HG02852 (cell line): ENCODE measurements around the gene CACUL1.
"Not testable (repeated sequence)": the region's sequence is repeated elsewhere in the genome, so short reads cannot be mapped to it uniquely, and the experiment has no call there.

Experiments used
- ATAC-seq: cut with Tn5 transposase; IDR thresholded peaks from one replicate; pipeline ENCODE4 v1.9.1; 2021; ENCODE audit warnings: mild to moderate bottlenecking, moderate library complexity; ENCODE audit not compliant: unreplicated experiment

Gene CACUL1

DNA sequence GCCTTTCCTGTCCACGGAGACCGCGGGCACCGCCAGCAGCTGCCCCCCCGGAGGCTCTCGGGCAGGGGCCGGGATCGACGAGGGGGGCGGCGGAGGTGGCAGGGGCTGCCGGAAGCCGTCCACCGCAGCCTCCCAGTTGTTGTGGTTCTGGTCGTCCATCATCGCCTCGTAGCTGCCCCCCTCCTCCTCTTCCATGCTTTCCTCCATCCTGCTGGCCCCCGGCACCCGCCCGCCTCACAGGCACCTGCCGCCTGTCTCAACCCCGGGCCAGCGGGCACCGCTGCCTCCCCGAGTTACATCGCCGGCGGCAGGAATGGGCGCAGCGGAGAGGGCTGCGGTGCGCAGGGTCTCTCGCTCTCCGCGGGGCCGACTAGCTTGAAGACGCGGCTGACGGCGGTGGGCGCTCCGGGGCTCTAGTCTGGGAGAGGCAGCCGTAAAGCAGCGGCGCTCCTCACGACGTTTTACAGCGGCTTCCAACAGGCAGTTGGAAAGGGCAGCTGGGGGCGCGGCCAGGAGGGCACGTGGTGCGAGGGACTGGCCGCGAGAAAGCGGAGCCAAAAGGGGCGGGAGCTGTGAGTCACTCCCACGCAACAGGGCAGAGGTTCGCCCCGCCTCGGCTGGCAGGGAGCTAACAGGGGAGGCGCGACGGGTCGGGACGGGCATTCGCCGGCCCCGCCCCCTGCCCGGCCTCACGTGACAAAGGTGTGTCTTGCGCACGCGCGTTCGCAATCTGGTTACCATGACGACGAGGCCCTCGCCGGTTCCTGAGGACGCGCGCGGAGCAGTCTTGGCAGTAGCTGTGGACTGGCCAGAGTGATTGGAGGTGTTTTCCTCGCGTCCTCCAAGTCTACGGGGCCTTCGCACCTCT, at the start of gene CACUL1:
TSS of gene CACUL1 (minus strand) at position 415 of the 868 bp plus-strand sequence. CDS start at position 207, 208 bp downstream.
- ATAC-seq: peak; percentile 89

DNA sequence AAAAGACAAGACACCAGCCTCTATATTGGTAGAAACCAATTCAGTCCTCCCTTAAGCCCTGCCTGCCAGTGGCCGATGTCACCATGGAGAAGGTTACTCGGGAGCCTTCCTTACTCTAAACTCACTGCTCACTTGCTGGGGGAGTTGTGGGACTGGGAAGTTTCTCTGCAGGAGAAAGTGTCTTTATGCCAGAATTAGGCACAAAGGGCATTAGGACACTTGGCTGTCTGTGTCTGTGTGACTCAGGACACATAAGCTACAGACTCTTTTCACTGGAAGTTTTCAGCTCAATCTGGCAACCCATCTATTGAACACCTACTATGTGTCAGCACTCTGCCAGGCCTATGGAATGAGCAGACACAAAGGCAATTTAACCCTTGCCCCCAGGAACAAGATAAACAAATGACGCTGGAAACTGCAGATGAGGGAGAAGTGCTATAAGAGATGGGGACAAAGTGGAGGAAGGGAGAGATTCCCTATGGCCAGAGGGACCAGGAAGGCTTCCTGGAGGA, 49.5 kb upstream of the CACUL1 start:
- no peak for ATAC-seq

- ATAC-seq: no peak
Measured at GRCh38 chr10:118802126-118802793, 47.5 kb upstream of the CACUL1 start.

- ATAC-seq: no peak
Measured at GRCh38 chr10:118800920-118801319, 46.1 kb upstream of the CACUL1 start.

DNA sequence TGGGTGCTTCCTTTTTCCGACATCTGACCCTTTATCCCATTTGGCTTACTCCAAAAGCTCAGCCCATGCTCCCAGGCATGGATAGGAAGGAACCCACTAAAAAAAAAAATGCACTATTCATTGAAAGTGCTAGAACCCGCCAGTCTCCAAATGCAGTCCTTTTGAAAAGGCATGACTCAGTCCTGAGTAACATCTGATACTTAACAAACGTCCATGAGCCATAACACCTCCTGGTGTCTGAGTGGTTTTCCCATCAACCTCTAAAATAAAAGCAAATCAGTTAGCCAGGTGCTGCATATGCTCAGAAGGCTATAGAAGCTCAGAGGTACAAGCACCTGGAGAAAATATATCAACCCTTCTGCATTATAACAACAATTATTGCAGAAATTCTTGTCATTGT, 45.0 kb upstream of the CACUL1 start:
- no peak for ATAC-seq

GRCh38 chr10:118798231-118798662, 43.5 kb upstream of the CACUL1 start:
- no peak for ATAC-seq

DNA sequence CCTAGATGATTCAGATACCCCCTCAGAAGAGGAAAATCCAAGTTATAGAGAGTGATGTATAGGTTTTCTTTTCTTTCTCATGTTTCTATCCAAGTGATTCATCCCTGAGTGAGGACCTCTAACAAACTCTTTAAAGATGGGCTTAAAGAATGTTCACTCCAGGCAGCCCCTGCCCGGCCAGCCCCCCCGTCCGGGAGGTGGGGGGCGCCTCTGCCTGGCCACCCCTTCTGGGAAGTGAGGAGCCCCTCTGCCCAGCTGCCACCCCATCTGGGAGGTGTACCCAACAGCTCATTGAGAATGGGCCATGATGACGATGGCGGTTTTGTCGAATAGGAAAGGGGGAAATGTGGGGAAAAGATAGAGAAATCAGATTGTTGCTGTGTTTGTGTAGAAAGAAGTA, 40.2 kb upstream of the CACUL1 start:
- ATAC-seq: not testable (repeated sequence)

DNA sequence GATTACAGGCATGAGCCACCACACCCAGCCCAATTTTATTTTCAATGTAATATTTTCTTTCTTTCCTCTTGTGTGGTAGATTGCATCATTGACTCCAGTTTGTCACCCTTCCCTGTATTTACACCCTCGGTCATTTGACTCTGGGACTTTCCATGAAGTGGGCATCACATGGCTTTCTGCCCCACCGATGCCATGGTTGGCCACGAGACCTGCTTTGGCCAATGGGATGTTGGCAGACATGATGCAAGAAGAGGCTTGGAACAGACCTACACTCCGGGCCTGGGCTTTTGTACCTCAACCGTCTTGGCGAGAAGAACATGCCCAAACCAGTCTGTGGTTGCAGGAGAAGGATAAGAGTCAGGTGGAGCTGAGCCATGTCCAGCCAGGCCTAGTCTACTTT, 38.8 kb upstream of the CACUL1 start:
- no peak for ATAC-seq

DNA sequence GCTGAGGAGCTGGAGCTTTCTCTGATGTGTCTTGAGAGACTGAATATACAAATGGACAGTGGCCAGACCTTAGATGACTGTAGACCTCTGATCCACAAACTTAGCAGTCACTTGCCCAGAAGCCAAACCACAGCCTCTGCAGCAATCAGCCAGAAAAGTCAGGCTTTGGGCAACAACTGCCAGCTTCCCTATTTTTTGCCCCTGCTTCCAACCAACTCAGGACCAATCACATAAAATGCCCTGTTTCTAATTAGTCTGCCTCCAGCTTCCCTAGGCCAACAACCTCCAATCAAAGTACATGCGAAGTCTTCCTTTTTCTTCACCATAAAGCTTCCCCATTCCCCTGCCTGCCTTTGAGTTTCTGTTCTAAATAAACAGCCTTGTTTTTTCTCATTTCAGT, 37.8 kb upstream of the CACUL1 start:
- no peak for ATAC-seq

DNA sequence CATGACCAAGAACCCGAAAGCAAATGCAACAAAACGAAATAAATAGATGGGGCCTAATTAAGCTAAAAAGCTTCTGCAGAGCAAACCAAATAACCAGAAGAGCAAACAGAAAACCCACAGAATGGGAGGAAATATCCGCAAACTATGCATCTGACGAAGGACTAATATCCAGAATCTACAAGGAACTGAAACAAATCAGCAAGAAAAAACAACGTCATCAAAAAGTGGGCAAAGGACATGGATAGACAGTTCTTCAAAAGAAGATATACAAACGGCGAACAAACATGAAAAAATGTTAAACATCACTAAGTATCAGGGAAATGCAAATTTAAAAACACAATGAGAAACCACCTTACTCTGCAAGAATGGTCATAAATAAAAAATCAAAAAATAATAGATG, 35.3 kb upstream of the CACUL1 start:
- ATAC-seq: no peak

DNA sequence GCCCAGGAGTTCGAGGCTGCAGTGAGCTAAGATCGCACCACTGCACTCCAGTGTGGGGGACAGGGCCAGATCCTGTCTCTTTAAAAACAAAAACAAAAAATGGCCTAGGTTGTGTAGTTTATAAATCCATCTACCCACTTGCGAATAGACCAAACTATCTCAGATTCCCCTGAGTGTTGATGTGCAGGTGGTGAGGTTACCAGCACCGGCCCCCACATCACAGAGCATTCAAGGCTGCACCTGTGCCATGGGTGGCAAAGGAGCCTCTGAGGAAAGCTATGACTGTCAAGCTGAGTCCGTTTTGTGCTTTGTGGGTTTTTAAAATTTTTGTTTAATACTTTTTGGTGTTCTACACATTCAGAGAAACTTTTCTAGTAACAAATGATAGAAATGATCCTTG, 30.8 kb upstream of the CACUL1 start:
- ATAC-seq: no peak

GRCh38 chr10:118783776-118784545, 29.2 kb upstream of the CACUL1 start:
- no peak for ATAC-seq

GRCh38 chr10:118782916-118783465, 28.2 kb upstream of the CACUL1 start:
- ATAC-seq: not testable (repeated sequence)

GRCh38 chr10:118781541-118781940, 26.8 kb upstream of the CACUL1 start:
- no peak for ATAC-seq

DNA sequence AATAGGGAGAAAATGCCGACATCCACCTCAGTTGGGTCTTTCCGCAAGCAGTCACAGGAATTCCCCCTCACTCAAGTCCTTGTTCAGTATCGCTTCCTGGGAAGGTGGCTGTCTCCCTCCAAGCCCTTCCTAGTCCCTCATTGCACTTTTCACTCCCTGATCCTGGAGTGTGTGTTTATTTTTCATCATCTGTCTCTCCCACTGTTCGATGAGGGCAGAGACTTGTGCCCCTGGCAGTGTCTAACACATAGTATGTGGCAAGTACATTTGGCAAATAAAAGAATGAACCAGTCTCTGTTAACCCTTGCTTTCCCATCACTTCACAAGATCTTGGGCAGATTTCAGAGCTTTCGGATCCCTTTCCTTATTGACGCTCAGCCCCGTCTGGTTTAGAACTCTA, 24.0 kb upstream of the CACUL1 start:
- no peak for ATAC-seq

DNA sequence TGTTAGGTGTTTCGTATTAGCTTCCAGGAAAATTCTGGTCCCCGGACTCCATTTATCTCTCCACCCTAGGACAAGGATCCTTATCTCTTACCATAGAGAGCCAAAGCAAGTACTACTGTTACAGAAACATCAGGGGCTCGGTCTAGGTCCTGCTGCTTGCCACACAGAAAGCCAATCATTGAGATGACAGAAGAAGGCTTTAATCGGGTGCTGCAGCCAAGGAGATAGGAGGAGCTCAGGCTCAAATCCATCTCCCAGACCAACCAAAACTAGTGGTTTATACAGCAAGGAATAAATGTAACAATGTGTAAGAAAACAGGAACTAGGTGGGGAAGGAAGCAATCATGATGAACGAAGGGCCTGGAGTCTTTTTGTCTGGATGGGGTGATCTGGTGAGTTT, 22.2 kb upstream of the CACUL1 start:
- ATAC-seq: no peak

GRCh38 chr10:118776033-118776432, 21.3 kb upstream of the CACUL1 start:
- ATAC-seq: no peak

GRCh38 chr10:118775478-118775877, 20.7 kb upstream of the CACUL1 start:
- no peak for ATAC-seq

DNA sequence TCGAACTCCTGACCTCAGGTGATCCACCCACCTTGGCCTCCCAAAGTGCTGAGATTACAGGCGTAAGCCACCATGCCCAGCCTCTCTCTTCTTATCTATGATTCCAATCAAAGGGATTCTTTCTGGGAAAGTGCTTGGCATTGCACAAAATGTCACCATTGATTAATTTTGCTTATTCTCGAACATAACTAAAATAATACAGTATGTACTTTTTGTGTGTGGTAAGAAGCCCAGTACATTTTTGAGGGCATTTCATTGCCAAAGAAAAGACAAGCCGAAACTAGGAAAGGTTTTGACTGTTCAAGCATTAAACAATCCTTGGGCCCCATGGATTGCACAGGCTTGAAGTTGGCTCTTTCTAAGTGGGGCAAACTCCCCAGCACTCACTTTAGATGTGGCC, 18.3 kb upstream of the CACUL1 start:
- ATAC-seq: no peak

DNA sequence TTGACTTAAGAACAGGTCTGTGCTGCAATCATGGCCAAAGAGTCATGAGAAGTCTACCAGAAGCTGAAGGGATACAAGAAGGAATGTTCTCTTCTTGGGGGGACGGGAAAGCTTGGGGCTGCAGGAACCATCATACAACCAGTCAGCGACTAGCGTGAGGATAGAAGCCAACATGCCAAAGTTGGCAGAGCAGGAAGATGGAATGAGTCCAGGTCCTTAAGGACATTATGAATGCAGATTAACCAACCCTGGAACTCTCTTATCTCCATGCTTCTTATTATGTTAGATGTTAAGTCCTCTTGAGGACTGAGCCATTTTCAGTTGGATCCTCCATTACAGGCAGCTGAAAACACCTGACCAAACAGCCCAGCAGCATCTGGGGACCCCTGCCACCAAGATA, 17.2 kb upstream of the CACUL1 start:
- ATAC-seq: no peak
